HG03571 (cell line): ENCODE results near the gene PHPT1.
A peak's percentile ranks its signal among the peaks of the same experiment; 100 is the strongest.

ENCODE experiments used
- ATAC-seq: cut with Tn5 transposase; IDR thresholded peaks from one replicate; pipeline ENCODE4 v1.9.1; 2021; ENCODE audit not compliant: unreplicated experiment

The PHPT1 gene

DNA sequence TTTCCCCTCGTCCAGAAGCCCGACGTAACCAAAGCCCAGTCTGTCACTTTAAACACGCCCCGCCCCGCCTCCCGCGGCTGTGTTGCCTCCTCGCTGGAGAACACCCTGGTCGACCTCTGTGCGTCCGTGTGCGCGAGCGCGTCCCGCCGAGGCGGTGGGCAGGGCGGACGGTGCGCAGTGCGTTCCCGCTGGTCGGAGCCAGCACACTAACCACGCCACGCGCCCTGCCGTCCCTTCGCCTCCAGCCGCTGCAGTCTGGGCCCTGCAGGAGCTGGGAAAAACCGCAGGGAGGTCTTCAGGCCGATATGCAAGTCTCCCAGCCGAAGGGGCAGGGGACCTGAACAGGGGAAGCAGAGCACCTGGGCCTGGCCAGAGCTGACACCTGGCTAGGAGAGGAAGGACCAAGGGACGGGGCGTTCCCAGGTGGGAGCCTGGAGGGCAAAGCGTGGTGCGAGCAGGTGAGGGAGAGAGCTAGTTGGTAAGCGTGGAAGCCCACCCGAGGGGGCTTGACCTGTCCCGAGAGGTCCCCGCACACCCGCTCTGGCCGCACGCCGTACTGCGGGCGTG, 1.3 kb upstream of the PHPT1 start:
- ATAC-seq, result no peak

- ATAC-seq, result peak; percentile 11
Measured at GRCh38 chr9:136848393-136849037, 694 bp upstream of the PHPT1 start.

GRCh38 chr9:136849960-136850865, 1.0 kb downstream of the PHPT1 start:
- no peak for ATAC-seq

- ATAC-seq, result no peak
Measured at GRCh38 chr9:136850866-136851775, 1.9 kb downstream of the PHPT1 start.

- ATAC-seq, result no peak
Measured at GRCh38 chr9:136851941-136852663, 2.9 kb downstream of the PHPT1 start, which contains the start of gene MAMDC4. Gene MAMDC4, plus strand, starts transcription at chr9:136852346. Its CDS starts 71 bp downstream, at chr9:136852417.

- ATAC-seq, result no peak
Measured at GRCh38 chr9:136852664-136853595, 3.7 kb downstream of the PHPT1 start.

DNA sequence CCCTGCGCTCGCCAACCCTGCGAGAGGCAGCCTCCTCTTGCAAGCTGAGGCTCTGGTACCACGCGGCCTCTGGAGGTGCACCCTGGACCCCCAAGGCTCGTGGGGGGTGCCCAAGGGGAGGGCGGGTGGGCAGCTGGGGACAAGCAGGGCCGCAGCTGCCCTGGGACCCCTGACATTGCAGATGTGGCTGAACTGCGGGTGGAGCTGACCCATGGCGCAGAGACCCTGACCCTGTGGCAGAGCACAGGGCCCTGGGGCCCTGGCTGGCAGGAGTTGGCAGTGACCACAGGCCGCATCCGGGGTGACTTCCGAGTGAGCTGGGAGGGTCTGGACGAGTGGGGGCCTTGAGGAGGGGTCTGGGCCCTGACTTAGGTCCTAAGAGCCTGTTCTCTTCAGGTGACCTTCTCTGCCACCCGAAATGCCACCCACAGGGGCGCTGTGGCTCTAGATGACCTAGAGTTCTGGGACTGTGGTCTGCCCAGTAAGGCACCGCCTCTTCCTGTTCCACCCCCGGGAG, 4.4 kb downstream of the PHPT1 start:
- ATAC-seq, result no peak

- ATAC-seq, result no peak
Measured at GRCh38 chr9:136854113-136854841, 5.1 kb downstream of the PHPT1 start.

DNA sequence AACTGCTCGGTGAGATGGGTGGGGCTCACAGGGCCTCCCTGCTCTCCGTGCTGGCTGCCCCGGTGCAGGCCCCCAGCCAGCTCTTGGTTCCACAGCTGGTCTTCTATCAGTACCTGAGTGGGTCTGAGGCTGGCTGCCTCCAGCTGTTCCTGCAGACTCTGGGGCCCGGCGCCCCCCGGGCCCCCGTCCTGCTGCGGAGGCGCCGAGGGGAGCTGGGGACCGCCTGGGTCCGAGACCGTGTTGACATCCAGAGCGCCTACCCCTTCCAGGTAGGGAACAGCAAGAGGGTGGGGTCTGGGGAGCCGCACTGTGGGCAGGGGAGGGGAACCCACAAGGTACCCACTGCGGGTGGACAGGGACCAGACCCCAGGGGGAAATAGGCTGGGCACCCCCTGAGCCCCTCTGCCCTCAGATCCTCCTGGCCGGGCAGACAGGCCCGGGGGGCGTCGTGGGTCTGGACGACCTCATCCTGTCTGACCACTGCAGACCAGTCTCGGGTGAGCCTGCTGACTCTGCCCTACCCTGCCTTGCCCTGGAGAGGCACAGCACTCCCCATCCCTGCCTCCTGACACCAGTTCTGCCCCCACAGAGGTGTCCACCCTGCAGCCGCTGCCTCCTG, 5.7 kb downstream of the PHPT1 start:
- no peak for ATAC-seq

DNA sequence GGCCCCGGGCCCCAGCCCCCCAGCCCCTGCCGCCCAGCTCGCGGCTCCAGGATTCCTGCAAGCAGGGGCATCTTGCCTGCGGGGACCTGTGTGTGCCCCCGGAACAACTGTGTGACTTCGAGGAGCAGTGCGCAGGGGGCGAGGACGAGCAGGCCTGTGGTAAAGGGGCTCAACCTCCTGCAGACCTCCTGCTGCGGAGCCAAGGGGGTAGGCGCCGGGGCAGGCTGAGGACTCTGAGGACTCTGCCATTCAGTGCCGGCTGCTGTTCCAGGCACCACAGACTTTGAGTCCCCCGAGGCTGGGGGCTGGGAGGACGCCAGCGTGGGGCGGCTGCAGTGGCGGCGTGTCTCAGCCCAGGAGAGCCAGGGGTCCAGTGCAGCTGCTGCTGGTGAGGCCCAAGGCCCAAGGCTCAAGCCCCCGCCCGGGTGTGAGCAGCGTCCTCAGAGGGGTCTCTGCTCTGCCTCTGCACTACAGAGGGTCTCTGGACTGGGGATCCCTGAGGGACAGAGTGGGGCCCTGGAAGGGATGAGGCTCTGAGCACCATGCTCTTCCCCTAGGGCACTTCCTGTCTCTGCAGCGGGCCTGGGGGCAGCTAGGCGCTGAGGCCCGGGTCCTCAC, 6.4 kb downstream of the PHPT1 start:
- ATAC-seq, result no peak

- no peak for ATAC-seq
Measured at GRCh38 chr9:136856079-136856476, 6.9 kb downstream of the PHPT1 start.

- no peak for ATAC-seq
Measured at GRCh38 chr9:136856541-136857141, 7.4 kb downstream of the PHPT1 start.

- ATAC-seq, result no peak
Measured at GRCh38 chr9:136857166-136857565, 8.0 kb downstream of the PHPT1 start.

DNA sequence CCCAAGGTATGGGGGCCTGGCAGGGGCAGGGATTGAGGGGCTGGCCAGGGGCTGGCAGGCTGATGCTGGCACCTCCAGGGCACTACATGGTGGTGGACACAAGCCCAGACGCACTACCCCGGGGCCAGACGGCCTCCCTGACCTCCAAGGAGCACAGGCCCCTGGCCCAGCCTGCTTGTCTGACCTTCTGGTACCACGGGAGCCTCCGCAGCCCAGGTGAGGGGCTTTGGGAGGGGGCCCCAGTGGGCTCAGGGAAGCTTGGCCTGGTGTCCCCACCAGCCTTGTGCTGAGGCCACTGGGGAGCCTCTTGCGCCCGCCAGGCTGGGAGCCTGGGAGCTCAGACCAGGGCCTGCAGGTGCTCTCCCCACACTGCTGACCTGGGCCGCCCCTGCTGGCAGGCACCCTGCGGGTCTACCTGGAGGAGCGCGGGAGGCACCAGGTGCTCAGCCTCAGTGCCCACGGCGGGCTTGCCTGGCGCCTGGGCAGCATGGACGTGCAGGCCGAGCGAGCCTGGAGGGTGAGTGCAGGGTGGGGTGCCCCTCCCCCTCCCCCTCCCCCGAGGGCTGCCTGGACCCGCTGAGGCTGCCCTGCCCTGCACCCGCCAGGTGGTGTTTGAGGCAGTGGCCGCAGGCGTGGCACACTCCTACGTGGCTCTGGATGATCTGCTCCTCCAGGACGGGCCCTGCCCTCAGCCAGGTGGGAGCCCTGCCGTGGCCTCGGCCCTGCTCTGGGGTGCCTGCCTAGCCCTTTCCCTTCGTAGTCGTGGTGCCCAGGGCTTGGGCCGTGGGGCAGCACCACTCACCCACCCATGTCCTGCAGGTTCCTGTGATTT, 8.6 kb downstream of the PHPT1 start:
- ATAC-seq, result no peak

- ATAC-seq, result no peak
Measured at GRCh38 chr9:136858452-136858843, 9.2 kb downstream of the PHPT1 start.
